Lung (tissue), 12 donors: ENCODE data around the gene ACTC1. TPM values are rescaled to one million over a fixed set of nuclear protein-coding genes. Genes with fewer than 3 reads are reported as not detected.

Experiments
- ATAC-seq: fragments of 200-7000 bp; cut with Tn5 transposase; one replicate; pipeline ENCODE4 v1.9.1; 2020; ENCODE audit warnings: moderate number of reproducible peaks; ENCODE audit not compliant: insufficient read depth, low FRiP score
- DNase-seq, 3 donors: peaks; one replicate each; pipeline ENCODE4 v3.0.0-alpha.2; 2013 to 2017
- H3K27ac ChIP-seq, 2 donors: one replicate each; pipeline ENCODE4 v1.5.1; 2013; ENCODE audit warnings: mild to moderate bottlenecking in 2 of 2, moderate library complexity in 2 of 2, control low read depth in 1 of 2, inconsistent platforms in 1 of 2, low read depth in 1 of 2, low read length in 1 of 2
- H3K27me3 ChIP-seq, 3 donors: one replicate each; pipeline ENCODE4 v1.5.1; 2013; ENCODE audit warnings: low read length in 2 of 3; ENCODE audit not compliant: control insufficient read depth in 3 of 3, insufficient read depth in 3 of 3
- H3K36me3 ChIP-seq, 4 donors: one replicate each; pipeline ENCODE4 v1.5.1; 2013; ENCODE audit warnings: low read length in 4 of 4, mild to moderate bottlenecking in 1 of 4, moderate library complexity in 1 of 4; ENCODE audit not compliant: control insufficient read depth in 4 of 4, insufficient read depth in 4 of 4
- H3K4me1 ChIP-seq, 5 donors: one replicate each; pipeline ENCODE4 v1.5.1; 2013; ENCODE audit warnings: low read length in 5 of 5, mild to moderate bottlenecking in 2 of 5, moderate library complexity in 1 of 5; ENCODE audit not compliant: control insufficient read depth in 5 of 5, insufficient read depth in 5 of 5
- H3K4me3 ChIP-seq: one replicate; pipeline ENCODE4 v1.5.1; 2013; ENCODE audit warnings: mild to moderate bottlenecking, control low read depth, moderate library complexity
- H3K9ac ChIP-seq, 2 donors: one replicate each; pipeline ENCODE4 v1.5.1; 2013; ENCODE audit warnings: low read length in 2 of 2, control low read depth in 1 of 2; ENCODE audit not compliant: insufficient read depth in 1 of 2
- H3K9me3 ChIP-seq, 4 donors: one replicate each; pipeline ENCODE4 v1.5.1; 2013; ENCODE audit warnings: low read length in 3 of 4, mild to moderate bottlenecking in 1 of 4, moderate library complexity in 1 of 4; ENCODE audit not compliant: control insufficient read depth in 4 of 4, insufficient read depth in 3 of 4
- CTCF ChIP-seq: IDR thresholded peaks from 2 replicates; pipeline ENCODE4 v1.5.1; 2012; ENCODE audit warnings: mild to moderate bottlenecking; ENCODE audit errors: control extremely low read depth, extremely low read depth
- WGBS, 2 donors: extraction: QIAGEN DNeasy Blood & Tissue Kit; methylation state at CpG; one replicate each; pipeline ENCODE4 v1.1.7; 2013; 5-methylcytosine and 5-hydroxymethylcytosine counted together
- polyA plus RNA-seq, 2 donors: library from polyadenylated mRNA; stranded (reverse); fragments of 200-250 nt; gene quantifications; one replicate each; pipeline ENCODE4 v1.2.1, GENCODE V29; 2013
- total RNA-seq, 2 donors: library from RNA; depleted of rRNA in 1 of 2; stranded (reverse); fragments of >200 nt in 1 of 2; gene quantifications; one replicate each; pipeline ENCODE4 v1.2.1, GENCODE V29; 2014 to 2021
- donor health status: control.
- donor health status: control.
- donor health status: Bipolar disorder and iron deficiency.
- donor health status: healthy.
- donor health status: DM: yes; HTN: yes; CAD: no.

The ACTC1 gene
- total and polyA plus RNA-seq, 4 donors, result 0.13 to 13.0 (median 1.8) TPM

GRCh38 chr15:34782901-34783300, 12.4 kb downstream of the ACTC1 start:
- Histone ChIP-seq H3K36me3 (no peaks in the 10 kb centered on the region), H3K9ac (no peak overlapping the region), H3K4me3 (no peak overlapping the region), H3K27ac (no peak overlapping the region), H3K9me3 (no peaks in the 10 kb centered on the region), H3K4me1 (peaks cover 0 to 6% (median 0%) of the 10 kb centered on the region in 5 donors), H3K27me3 (no peaks in the 10 kb centered on the region)
- ATAC-seq (no peak), DNase-seq (no peak)
- TF ChIP-seq CTCF, result no peak
- 80 to 88% methylated on average over 3 of the region's 3 CpGs for WGBS, 2 donors

- DNase-seq (no peak), ATAC-seq (no peak)
- H3K9me3 ChIP-seq, result no peaks in the 10 kb centered on the region
- 80 to 95% methylated on average over 2 of the region's 2 CpGs for WGBS, 2 donors
- H3K27me3 ChIP-seq, result no peaks in the 10 kb centered on the region
- no peaks in the 10 kb centered on the region for H3K36me3 ChIP-seq
- H3K27ac ChIP-seq, result no peak overlapping the region
- no peak overlapping the region for H3K4me3 ChIP-seq
- H3K4me1 ChIP-seq, result peaks cover 0 to 15% (median 6%) of the 10 kb centered on the region in 5 donors
- no peak for TF ChIP-seq CTCF
- H3K9ac ChIP-seq, result no peak overlapping the region
Observed at GRCh38 chr15:34780725-34781124, 14.6 kb downstream of the ACTC1 start.

- H3K36me3 ChIP-seq, result no peaks in the 10 kb centered on the region
- DNase-seq (peak; percentile 26 to 84 (median 81)), ATAC-seq (no peak)
- H3K27ac ChIP-seq, result no peak overlapping the region
- no peak overlapping the region for H3K9ac ChIP-seq
- H3K4me1 ChIP-seq, result peaks cover 0 to 16% (median 0%) of the 10 kb centered on the region in 5 donors
- no peak overlapping the region for H3K4me3 ChIP-seq
- H3K9me3 ChIP-seq, result no peaks in the 10 kb centered on the region
- WGBS, 2 donors, result 62 to 78% methylated on average over 2 of the region's 2 CpGs
- H3K27me3 ChIP-seq, result peaks cover 0 to 3% (median 0%) of the 10 kb centered on the region in 3 donors
- no peak for TF ChIP-seq CTCF
Observed at GRCh38 chr15:34776606-34777105, 18.7 kb downstream of the ACTC1 start.

- Histone ChIP-seq H3K9ac (no peak overlapping the region), H3K27ac (no peak overlapping the region), H3K9me3 (peaks cover 0 to 2% (median 0%) of the 10 kb centered on the region in 4 donors), H3K36me3 (no peaks in the 10 kb centered on the region), H3K27me3 (peaks cover 0 to 3% (median 0%) of the 10 kb centered on the region in 3 donors), H3K4me3 (no peak overlapping the region), H3K4me1 (peaks cover 0 to 16% (median 0%) of the 10 kb centered on the region in 5 donors)
- DNase-seq (no peak), ATAC-seq (no peak)
- 41 to 42% methylated on average over 2 of the region's 2 CpGs for WGBS, 2 donors
- TF ChIP-seq CTCF, result no peak
Observed at GRCh38 chr15:34773917-34774316, 21.4 kb downstream of the ACTC1 start.
